Hematopoietic multipotent progenitor cell treated with erythropoietin and hydrocortisone succinate and interleukin-3 and kit ligand, for 6 days (in vitro differentiated cells): ENCODE results near the gene CACNA1I.

Source experiments
- DNase-seq: peaks from one replicate; pipeline ENCODE4 v3.0.0-alpha.2; 2015

CACNA1I gene

DNA sequence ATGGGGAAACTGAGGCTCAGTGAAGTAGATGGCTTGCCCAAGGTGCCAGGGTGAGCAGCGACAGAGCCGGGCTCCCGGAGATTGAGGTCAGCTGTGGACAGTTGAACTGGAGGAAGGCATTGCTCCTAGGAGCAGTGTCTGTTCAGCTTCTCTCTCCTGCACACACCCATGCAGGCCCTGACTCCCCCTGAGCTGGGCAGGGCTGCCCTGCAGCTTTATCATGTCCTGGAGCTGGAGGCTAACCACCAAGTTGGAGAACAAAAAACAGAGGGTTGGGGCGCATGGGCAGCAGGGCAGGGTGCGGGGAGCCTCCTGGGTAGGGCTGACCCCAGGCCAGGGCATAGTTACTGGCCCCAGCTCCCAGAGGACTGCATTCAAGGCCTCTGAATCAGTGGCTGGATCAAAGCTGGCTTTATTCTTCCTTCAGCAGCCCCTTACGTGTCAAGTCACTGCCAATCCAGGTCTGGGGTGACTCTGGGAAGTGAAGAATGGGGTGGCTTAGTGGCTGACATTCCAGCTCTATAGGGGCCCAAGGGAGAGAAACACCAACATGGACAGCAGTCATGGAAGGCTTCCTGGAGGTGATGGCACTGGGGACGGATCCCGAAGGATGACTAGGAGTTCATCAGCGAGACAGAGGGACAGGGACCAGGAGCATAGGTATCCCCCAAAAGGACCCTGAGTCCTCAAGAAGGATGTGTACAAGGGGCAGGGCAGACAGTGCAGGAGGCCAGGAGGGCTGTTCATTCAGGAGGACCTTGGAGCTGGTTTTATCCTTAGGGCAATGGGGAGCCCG, 83.8 kb downstream of the CACNA1I start:
- peak; percentile 65 for DNase-seq

DNA sequence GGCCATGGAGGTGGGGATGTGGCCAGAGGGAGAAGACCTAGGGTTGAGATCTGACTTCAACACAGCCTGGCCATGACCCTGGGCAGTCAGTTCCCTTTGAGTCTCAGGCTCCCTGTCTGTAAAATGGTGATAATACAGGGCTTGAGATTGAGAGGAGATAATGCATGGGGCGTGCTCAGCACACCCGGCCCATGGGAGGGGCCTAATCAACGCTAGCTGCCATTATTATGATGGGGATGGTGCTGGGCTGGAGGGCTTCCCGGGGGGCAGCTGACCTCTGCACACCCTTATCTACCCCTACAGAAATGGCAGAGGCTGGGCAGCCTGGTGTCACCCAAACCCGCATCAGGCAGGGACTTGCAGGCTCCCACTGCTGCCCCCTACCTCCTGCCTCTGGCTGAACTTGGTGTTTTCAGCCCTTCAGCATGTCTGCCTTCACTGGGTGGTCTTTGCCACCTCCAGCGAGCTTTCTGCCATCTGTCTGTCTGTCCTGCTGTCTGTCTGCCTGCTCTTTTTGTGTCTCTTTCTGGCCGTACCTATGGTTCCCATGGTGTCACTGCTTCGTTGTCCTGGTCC, 84.5 kb downstream of the CACNA1I start:
- DNase-seq, result peak; percentile 94

DNA sequence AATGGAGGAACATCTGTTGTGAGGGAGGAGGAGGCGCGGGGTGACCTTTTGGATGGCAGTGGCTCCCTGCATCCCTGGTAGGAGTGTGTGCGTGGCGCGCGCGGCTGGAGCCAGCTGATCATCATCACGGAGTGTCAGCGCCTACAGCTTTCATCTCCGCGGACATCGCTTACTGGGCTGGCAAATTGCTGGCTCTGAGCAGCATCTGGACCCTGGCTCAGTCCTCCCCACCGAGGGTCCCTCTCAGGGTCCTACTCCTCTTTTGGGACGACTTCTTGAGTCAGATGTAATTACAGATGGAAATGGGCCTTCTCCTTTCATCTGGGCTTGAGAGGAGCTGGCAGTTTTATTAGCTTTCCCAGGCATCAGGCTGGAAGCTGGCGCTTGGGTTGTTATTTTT, 85.3 kb downstream of the CACNA1I start:
- no peak for DNase-seq

- DNase-seq, result no peak
Observed at GRCh38 chr22:39656495-39657490, 86.2 kb downstream of the CACNA1I start.

DNA sequence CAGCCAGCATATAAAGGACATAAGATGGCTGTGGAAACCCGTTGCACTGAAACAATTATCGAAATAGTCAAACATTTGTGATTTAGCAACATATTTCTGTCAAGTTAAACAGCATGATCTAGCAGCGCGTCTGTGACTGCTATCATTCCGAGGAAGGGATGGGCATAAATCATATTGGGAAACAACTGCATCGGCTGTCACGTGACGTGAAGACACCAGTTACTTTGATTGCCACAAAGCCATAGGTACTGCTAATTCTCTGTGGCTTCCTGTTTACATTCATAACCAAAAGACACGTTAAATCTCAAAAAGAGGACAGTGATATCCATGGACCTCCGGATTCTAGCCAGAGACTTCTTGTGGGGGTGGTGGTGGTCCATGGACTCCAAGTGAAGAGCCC, 87.8 kb downstream of the CACNA1I start:
- peak; percentile 61 for DNase-seq

- DNase-seq, result no peak
Observed at GRCh38 chr22:39658806-39659463, 88.4 kb downstream of the CACNA1I start.

DNA sequence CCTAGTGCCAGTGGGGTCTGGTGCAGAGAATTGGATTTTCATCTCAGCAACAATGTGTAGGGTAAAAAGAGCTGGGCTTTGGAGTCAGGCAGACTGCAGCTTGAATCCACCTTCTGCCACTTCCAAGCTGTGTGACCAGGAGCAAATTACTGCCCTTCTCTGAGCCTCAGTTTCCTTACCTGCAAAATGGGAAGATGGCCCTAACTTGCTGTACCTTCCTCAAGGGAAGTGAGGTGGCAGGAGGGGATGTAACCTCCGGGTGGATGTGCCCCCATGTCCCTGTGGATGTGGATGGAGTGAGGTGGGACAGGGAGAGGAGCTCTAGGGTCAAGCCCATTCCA, 90.9 kb downstream of the CACNA1I start:
- DNase-seq, result no peak

DNA sequence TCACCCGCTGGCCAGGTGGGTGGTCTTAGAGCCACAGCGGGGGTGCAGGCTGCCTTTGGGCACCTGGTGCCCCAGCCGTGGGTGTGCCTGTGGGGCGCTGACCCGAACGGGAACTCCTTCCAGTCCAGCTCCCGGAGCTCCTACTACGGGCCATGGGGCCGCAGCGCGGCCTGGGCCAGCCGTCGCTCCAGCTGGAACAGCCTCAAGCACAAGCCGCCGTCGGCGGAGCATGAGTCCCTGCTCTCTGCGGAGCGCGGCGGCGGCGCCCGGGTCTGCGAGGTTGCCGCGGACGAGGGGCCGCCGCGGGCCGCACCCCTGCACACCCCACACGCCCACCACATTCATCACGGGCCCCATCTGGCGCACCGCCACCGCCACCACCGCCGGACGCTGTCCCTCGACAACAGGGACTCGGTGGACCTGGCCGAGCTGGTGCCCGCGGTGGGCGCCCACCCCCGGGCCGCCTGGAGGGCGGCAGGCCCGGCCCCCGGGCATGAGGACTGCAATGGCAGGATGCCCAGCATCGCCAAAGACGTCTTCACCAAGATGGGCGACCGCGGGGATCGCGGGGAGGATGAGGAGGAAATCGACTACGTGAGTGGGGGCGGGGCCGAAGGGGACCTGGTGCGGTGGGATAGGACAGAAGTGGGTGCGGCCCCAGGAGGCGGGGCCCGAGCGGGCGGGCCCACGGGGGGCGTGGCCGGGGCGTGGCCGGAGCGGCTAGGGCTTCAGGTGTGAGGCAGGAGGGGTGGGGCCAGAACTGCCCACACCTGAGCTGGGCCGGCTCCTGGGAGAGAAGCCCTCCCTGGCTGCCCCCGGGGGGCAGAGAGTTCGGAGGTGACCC, 91.5 kb downstream of the CACNA1I start:
- DNase-seq, result peak; percentile 76

GRCh38 chr22:39662686-39663052, 92.1 kb downstream of the CACNA1I start:
- DNase-seq, result peak; percentile 32

DNA sequence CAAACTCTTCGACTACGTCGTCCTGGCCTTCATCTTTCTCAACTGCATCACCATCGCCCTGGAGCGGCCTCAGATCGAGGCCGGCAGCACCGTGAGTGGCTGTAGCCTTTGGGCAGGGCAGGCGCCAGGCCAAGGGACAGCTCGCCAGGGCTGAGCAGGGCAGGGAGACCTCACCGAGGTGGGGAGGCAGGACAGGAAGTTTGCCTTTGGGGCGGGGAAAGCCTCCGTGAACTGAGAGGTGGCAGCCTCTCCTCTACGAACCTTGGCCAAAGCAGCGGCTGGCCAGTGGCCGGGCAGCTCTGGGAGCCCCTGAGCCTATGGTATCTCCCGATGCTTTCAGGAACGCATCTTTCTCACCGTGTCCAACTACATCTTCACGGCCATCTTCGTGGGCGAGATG, 93.2 kb downstream of the CACNA1I start:
- DNase-seq, result no peak

DNA sequence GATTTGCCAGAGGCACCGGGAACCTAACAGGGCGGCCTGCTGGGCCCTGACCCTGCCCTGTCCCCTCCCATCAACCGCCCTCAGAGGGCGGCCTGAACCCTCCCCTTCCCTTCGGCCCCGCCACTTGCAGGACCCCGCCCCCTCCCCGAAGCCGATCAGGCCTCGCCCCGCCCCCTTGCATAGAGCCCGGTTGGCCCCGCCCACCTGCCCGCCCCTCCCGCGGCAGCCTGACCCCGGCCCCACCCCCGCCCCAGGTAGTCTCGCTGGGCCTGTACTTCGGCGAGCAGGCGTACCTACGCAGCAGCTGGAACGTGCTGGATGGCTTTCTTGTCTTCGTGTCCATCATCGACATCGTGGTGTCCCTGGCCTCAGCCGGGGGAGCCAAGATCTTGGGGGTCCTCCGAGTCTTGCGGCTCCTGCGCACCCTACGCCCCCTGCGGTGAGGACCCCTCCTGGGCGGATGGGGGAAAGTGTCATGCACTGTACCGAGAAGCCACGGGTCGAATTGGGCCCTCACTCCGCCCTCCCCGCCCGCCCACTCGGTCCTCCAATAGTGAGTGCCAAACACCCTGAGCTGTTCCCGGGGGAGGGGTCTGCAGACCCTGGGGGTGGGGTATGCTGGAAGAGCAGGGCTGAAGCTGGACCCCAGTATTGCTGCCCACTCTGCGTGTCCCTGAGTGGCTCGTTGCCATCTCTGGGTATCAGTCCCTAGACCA, 94.1 kb downstream of the CACNA1I start:
- DNase-seq, result peak; percentile 62

GRCh38 chr22:39665229-39665628, 94.7 kb downstream of the CACNA1I start:
- DNase-seq, result no peak

- DNase-seq, result no peak
Observed at GRCh38 chr22:39665661-39666431, 95.3 kb downstream of the CACNA1I start.

- no peak for DNase-seq
Observed at GRCh38 chr22:39666495-39666894, 95.9 kb downstream of the CACNA1I start.

GRCh38 chr22:39666926-39667325, 96.4 kb downstream of the CACNA1I start:
- no peak for DNase-seq

DNA sequence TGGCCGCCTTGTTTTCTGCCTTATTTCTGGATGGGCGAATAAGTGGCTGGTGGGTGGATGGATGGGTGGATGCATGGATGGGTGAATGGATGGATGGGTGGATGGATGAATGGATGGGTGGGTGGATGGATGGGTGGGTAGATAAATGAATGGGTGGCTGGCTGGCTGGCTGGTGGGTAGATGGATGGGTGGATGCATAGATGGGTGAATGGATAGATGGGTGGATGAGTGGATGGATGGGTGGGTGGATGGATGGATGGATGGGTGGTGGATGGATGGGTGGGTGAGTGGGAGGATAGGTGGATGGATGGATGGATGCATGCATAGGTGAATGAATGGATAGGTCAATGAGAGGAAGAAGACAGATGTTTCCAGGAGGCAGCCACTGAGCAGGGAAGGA, 98.9 kb downstream of the CACNA1I start:
- DNase-seq, result no peak

- DNase-seq, result no peak
Observed at GRCh38 chr22:39671936-39672335, 101.4 kb downstream of the CACNA1I start.

GRCh38 chr22:39674536-39674935, 104.0 kb downstream of the CACNA1I start:
- DNase-seq, result no peak

- DNase-seq, result no peak
Observed at GRCh38 chr22:39675947-39676346, 105.4 kb downstream of the CACNA1I start.

- no peak for DNase-seq
Observed at GRCh38 chr22:39677967-39678366, 107.4 kb downstream of the CACNA1I start.
